ENCODE measurements around the gene CAMK2D.

The CAMK2D gene

DNA sequence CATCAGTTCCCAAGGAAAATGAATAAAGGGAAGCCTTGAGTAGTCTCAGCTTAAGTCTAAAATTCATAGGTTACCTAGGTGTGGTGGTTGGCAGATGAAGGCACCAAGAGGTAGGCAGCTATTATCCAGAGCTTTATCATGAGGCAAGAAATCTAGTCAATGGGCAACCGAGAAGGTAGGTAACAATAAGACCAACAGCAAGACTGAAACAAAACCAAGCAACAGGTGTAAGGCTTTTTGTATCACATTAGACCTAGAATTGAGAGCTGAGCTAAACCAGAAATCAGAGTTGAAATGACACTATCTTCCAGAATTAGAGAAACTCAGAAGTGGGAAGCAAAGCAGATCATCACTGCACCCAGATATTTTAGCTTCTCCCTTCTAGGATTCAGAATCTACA, 117.1 kb downstream of the CAMK2D start:
- no peak for DNase-seq (ENCODE audit: extremely low read depth in 1 of 2, low read depth in 1 of 2)

DNA sequence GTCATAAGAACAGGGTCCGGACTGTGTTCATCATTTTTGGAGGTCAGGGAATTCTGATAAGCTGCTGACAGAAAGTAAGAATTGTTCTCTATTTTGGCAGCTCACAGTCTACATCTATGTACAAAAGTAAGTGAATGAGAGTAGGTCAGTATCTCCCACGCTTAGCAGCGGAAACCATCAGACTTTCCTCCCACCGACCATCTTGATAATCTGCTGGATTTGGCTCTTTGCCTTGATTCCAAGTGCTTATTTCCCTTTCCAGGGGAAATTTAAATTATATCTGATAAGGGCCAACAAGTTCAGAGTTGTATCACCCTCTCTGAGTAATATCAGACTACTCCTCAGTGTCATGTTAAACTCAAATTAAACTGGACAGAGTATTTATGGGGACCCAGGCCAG, 118.0 kb downstream of the CAMK2D start:
- no peak for DNase-seq (ENCODE audit: extremely low read depth in 1 of 2, low read depth in 1 of 2)

DNA sequence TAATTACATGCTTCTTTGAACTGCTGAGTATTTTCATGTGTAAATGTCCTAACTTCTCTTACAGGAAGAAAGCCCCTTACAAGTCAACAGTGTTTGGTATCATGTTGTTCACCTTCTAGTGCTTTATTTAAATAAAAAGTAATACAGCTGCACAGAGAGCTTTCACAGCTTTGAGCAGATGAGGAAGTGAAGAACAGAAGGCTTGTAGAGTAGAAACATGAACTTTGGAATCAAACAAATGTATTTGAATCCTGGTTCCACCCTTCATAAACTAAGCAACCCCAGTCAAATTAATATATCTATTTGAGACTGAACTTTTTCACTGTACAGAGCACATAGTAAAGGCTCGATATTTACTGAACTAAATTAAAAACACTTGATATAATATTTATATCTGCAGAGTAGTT, 120.5 kb downstream of the CAMK2D start:
- DNase-seq (ENCODE audit: extremely low read depth in 1 of 2, low read depth in 1 of 2): no peak

DNA sequence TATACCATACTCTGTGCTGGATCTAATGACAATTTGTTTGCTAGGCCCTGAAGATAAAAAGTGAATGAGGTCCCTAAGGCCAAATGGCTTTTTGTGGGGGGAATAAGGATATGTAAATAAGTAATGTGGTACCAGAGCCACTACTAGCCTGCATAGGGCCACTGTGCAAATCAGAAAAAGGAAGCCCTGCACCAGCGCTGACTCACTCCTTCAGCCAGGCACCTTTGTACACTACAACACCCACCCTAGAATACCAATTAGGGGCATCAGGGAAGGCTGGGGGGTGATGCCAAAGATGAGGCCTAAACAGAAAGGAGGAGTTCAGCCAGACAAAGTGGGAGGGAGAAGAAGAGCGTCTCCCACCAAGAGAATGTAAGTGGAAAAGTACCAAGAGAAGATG, 122.2 kb downstream of the CAMK2D start:
- no peak for DNase-seq (ENCODE audit: extremely low read depth in 1 of 2, low read depth in 1 of 2)

DNA sequence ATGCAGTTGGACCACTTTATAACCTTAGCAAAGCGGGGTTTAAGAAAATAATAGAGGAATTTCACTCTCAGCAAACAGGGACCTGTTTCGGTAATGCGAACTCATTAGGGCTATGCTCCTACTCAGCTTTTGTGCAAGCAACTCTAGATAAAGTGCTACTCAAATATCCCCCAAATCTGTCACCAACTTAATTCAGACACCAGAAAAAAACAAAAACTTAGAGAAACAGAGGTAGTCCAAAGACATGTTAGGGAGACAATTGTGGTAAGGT, 123.0 kb downstream of the CAMK2D start:
- DNase-seq (ENCODE audit: extremely low read depth in 1 of 2, low read depth in 1 of 2): no peak

DNA sequence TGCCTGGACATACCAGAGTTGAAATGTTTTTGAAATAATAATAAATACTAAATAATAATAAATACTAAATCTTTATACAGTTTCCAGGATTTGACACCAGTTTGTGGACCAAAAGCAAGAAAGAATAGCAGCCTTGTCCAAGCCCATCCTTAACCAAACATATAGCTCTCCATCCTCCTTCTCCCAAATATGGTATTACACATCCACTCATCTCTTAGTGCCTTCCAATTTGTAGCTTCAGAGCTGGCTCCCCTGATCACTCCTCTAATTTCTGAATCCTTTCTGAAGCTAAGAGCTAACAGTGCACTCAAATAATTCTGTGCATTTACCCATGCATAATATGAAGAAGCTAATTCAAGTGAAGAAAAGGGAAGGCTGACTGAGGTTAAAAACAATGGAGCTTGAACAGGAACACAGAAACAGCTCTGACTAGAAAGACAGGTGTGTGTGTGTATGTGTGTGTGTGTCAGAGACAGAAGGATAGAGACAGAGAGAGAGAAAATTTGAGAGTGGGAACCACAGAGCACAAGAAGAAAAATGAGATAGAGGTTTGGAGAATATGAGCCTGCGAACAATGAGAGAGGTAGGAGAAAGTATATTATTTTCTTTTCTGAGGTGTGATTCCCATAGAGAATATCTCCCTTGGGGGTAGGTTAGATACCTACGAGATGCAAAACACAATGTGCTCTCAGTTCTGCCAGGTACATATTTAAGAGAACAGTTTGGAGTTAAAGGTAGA, 123.5 kb downstream of the CAMK2D start:
- no peak for DNase-seq (ENCODE audit: extremely low read depth in 1 of 2, low read depth in 1 of 2)

DNA sequence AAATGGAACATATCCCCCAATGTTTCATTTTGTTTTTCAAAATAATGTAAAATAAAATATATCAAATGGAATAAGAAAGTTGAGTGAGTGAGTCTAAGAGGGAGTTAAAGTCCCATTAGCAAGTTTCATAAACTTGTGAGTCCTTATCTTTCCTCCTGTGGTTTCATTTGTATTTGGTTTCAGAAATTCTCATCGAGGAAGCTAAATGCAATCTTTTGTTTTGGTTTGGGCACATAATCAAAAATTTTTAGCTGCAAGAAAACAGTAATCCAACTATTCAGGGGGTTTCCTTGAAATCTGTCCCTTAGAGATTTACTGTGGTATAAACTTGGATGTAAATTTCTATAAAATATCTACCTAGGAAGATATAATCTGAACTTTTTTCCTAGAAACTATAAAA, 124.2 kb downstream of the CAMK2D start:
- DNase-seq (ENCODE audit: extremely low read depth in 1 of 2, low read depth in 1 of 2): no peak

DNA sequence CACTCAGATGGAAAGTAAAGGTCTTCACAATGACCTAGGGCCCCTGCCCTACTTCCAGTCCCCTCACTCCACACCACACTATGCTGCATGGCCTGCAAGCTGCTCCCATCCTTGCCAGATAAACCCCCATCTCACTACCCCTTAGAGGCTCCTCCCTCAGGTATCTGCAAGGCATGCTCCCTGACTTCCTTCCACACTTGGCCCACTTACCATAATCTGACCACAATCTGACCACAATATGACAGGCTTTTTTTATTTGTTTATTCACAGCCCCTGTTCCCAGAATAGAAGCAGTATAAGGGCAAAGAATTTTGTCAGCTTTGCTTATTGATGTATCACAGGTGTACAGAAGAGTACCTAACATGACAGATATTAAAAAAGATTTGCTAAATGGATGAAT, 124.7 kb downstream of the CAMK2D start:
- DNase-seq (ENCODE audit: extremely low read depth in 1 of 2, low read depth in 1 of 2): no peak

DNA sequence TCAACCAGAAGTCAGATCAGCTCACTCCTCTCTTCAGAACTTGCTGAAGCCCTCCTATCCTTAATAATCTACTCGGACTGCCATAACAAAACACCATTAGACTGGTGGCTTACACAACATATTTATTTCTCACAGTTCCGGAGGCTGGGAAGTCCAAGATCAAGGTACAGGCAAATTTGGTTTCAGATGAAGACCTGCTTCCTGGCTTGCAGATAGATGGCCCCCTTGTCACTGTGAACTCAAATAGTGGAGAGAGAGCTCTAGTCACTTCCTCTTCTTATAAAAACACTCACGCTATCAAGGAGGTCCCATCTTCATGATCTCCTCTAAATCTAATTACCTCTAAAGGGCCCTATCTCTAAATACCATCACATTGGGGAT, 125.1 kb downstream of the CAMK2D start:
- no peak for DNase-seq (ENCODE audit: extremely low read depth in 1 of 2, low read depth in 1 of 2)

DNA sequence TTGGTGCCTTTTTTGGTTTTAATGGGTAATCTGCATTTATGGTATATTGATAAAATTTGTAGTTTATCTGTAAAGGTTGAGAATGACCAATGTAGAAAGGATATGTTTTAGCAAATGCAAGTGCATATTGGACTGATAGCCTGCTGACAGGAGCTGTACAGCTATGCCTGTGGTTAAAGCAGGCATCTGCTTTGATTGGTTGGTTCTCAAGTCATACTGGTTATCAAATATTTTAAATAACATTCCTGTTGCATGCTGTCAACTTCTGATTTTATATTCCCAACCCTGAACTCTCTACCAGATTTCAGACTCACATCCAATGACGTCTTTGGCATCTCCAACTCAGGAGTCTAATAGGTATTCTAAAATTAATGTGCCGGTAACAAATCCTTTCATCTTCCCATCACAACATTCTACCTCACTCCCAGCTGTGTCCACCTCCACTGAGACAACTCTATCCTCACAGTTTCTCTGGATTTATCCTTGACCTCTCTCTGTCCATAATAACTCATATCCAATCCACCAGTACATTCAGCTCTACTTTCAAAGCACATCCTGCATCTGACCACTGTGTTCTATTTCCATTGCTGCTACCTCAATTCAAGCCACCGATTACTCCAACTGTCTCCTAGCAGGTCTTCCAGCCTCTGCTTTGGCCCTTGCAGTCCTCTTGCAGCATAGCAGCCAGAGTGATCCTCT, 125.7 kb downstream of the CAMK2D start:
- no peak for DNase-seq (ENCODE audit: extremely low read depth in 1 of 2, low read depth in 1 of 2)

DNA sequence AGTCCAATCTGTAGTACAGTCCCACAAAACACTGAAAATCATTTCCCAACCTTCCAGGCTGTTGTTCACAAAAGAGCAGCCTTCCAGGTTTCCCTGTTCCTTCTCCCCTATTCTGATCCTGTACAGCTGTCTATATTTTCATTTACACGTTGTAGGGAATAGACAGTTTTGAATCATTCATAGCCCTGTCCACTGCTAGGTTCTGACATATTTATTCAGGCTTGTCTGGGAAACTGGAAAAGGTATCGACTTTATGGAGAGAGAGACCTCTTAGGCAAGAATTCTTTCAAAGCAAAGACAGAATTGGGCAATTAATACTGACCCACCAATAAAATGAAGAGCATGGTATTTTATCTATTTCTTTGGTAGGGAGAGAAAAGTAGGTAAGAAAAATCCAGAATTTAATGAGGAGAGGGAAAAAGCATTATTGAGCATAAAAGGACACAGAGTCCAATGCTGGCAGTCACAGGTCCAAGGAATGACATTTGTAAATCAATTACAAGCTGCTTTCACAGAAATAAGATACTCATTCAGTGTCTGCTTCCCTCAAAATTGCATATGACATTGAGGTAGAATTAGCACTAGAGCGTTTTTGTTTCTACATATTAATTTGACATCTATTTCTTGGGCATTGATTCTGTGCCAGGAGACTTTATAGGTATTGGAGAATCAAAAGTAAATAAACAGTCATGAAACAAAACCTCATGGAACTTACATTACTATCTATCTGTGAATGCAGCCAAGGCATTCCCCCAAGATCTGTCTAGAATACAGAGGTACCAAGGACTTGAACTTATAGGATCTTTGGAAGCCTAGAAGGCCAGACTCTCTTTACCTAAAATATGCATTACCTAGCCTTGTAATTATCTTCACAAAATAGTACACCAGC, 127.2 kb downstream of the CAMK2D start:
- DNase-seq (ENCODE audit: extremely low read depth in 1 of 2, low read depth in 1 of 2): no peak

DNA sequence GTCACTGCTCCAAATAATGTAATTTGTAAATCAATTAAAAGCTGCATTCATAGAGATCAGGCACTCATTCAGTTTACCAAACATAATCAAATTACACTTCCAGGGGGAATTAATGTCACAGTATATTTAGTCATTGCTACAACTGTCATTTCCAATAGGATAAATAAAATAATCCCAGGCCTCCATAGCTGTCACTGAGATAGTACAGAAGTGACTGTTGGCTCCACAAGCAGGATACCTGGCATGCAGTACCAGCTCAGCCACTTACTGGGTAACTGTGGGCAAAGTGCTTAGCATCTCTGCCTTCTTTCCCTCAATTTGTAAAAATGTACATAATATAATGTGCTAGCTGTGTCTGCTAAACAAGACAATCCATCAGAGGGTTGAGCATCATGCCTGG, 128.1 kb downstream of the CAMK2D start:
- DNase-seq (ENCODE audit: extremely low read depth in 1 of 2, low read depth in 1 of 2): no peak

DNA sequence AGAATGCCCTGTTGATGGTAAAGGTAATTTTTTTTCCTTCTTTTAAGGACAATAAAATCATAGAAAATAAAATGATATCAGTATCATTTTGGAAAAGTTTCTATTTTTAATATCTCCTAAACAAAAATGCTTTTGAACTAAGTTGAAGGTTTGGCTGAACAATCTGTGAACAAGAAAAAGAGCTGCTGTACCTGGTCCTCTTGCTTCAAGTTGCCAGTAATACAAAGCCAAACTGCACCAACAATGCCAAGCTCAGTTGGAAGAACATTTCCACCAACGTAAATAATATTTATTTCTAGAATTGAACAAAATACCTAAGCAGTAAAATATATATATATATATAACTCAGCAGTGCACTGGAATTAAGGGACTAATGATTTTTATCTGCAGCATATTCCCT, 132.8 kb downstream of the CAMK2D start:
- no peak for DNase-seq (ENCODE audit: extremely low read depth in 1 of 2, low read depth in 1 of 2)

DNA sequence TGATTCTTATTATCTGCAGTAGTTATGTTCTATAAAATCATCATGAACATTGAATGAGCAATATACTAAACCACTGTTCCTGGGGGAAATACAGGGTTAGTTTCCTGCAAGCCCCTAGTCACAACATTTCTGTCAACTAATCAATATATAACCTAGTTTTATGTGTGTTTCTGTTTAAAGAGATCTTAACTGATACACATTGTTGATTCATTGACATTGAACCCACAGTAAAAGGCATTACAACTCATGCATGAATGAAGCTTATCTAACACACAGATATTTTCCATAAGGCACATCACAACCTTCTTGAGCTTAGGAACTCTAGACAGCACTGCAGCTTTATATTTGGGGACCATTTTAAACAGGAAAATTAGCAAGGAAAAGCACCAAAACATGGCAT, 134.2 kb downstream of the CAMK2D start:
- DNase-seq (ENCODE audit: extremely low read depth in 1 of 2, low read depth in 1 of 2): no peak

DNA sequence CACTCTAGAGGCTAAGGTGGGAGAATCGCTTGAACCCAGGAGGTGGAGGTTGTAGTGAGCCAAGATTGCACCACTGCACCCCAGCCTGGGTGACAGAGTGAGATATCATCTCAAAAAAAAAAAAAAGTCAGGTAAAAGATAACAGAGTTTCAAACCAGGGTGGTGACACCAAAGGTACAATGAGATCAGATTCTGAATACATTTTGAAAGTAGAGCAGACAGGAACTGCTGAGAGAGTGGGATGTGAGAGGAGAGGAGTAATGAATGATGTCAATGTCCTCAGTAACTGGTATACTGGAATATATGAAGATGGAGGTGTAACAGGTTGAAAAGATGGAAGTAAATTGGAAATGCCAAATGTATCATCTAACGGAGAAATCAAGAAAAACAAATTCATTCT, 135.6 kb downstream of the CAMK2D start:
- no peak for DNase-seq (ENCODE audit: extremely low read depth in 1 of 2, low read depth in 1 of 2)

DNA sequence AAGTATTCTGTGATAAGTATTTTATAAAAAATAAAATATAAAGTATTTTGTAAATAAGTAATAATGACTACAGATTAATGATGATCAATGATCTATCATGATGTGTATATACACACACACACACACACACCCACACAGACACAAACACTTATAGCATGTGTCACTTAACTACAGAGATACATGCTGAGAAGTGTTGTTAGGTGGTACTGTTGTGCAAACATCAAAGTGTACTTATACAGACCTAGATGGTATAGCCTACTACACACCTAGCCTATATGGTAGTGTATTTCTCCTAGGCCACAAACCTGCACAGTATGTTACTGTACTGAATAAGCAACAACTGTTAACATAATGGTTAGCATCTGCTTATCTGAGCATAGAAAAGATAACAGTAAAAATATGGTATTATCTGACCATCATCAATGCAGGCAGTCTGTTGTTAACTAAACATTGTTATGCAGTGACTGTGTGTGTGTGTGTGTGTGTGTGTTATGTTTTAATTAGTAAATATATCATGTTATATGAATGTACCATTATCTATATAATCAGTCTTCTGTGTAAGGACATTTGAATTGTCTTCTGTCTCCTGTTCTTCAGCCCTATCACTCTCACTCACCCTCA, 138.2 kb downstream of the CAMK2D start:
- DNase-seq (ENCODE audit: extremely low read depth in 1 of 2, low read depth in 1 of 2): no peak

DNA sequence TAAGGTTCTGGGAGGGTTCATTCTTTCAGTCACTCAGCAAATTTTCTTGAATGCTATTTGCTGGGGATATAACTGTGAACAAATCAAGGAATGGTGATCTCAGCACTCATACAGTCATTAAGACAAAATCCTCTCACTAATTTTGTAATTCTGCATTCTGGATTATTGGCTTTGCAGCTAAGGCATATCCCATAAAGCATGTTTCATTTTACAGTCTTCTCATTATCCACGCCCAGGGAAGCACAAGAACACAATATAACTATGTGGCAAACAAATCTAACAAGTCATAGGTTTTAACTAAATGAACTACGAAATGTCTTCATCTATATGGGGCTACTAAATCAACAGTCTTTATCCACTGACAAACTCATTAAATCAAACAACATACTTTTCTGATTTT, 139.9 kb downstream of the CAMK2D start:
- no peak for DNase-seq (ENCODE audit: extremely low read depth in 1 of 2, low read depth in 1 of 2)

DNA sequence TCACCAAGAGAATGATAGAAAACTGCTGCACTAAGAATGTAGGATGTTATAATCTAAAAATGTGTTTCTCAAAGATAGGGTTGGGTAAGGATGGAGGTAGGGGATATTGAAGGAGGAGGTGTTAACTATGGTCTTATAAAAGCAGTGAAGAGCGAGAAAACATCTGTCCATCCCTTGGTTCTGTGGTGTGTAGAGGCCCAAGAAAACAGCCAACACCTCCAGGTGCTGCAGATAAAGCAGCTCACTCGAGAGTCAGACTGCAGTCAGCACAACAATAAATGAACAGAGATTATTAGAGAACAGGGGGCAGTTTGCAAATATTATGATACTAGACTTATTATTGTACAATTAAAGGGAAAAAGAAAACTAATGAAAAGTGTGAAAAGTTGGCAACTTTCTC, 141.5 kb downstream of the CAMK2D start:
- no peak for DNase-seq (ENCODE audit: extremely low read depth in 1 of 2, low read depth in 1 of 2)

DNA sequence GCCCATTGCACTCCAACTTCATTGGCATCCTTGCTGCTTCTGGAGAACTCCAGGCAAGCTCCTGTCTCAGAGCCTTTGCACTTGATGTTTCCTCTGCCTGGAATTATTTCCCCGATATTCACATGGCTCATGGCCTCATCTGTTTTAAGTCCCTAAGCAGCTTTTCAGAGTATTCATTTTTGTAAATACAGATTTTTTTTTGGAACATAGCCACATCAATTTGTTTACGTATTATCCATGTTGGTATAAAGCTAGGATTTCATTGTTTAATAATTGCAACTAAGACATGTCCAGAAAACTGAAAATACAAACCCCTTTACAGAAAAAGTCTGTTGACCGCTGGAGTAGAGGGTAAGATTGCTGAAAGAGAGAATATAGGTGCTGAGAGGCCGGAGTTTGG, 142.0 kb downstream of the CAMK2D start:
- DNase-seq (ENCODE audit: extremely low read depth in 1 of 2, low read depth in 1 of 2): no peak

DNA sequence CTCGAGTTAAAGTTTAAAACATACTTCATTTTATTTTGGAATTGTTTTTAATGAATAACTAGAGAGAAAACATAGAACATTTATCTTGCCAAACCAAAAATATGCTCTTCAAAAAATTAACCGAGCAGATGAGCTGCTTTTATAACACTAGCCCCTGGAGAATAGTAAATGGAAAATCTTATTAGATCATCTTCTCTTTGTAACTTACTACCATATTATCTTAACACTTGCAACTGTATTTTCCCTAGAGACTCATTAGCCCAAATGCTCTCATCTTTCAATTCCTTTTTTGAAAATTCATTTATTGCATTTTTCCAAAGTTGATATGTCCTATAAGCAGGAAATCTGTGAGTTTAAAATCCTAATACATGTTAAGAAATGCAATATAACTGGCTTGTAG, 143.3 kb downstream of the CAMK2D start:
- DNase-seq (ENCODE audit: extremely low read depth in 1 of 2, low read depth in 1 of 2): no peak

DNA sequence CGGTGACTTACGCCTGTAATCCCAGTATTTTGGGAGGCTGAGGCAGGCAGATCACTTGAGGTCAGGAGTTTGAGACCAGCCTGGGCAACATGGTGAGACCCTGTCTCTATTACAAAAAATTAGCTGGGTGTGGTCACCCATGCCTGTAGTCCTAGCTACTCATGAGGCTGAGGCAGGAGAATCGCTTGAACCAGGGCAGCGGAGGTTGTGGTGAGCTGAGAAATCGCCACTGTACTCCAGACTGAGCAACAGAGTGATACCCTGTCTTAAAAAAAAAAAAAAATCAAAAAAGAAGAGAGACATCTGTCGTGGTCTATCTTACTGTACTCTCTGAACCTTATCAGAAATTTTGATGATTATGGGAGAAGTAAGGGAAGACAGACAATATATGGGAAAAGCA, 144.3 kb downstream of the CAMK2D start:
- DNase-seq (ENCODE audit: extremely low read depth in 1 of 2, low read depth in 1 of 2): no peak

DNA sequence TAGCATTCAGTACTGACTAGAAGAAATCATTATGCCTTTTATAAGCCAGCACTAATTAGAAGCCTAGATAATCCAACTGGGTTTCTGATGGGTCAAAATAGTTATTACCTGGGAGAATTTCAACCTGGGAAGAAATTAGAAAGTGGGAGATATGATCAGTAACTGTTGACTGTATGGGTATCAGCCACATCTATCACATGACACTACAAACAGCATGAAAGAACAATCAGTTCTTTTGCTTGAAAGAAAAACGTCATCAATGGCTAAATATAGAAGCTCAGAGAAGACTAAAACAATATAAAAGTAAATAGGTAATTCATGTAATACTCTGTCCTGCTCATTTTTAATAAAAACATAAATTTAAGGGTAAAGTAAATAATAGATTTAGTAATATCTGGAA, 145.1 kb downstream of the CAMK2D start:
- DNase-seq (ENCODE audit: extremely low read depth in 1 of 2, low read depth in 1 of 2): no peak

All from activated CD8-positive, alpha-beta memory T cell treated with anti-CD3 and anti-CD28 coated beads for 1 hour (primary cell).